Ascending aorta (tissue), 2 donors: ENCODE measurements around the gene CDAN1. TPM values are rescaled to one million over a fixed set of nuclear protein-coding genes. Genes with fewer than 3 reads are reported as not detected.

Source experiments
- DNase-seq, 2 donors: peaks; one replicate each; pipeline ENCODE4 v3.0.0-alpha.2; 2019; ENCODE audit warnings: low spot score in 2 of 2
- H3K27ac ChIP-seq, 2 donors: fragments of 200-600 bp; sonication (generic); one replicate each; pipeline ENCODE4 v1.5.1; 2016 to 2017; ENCODE audit warnings: mild to moderate bottlenecking in 1 of 2
- H3K27me3 ChIP-seq: fragments of 200-600 bp; sonication (generic); one replicate; pipeline ENCODE4 v1.5.1; 2017
- H3K36me3 ChIP-seq, 2 donors: fragments of 200-600 bp; sonication (generic); one replicate each; pipeline ENCODE4 v1.5.1; 2016
- H3K4me1 ChIP-seq, 2 donors: fragments of 200-600 bp; sonication (generic); one replicate each; pipeline ENCODE4 v1.5.1; 2016 to 2017; ENCODE audit warnings: mild to moderate bottlenecking in 1 of 2
- H3K4me3 ChIP-seq, 2 donors: fragments of 200-600 bp; sonication (generic); one replicate each; pipeline ENCODE4 v1.5.1; 2016 to 2017; ENCODE audit warnings: mild to moderate bottlenecking in 1 of 2
- H3K9me3 ChIP-seq, 2 donors: fragments of 200-600 bp; sonication (generic); one replicate each; pipeline ENCODE4 v1.5.1; 2016
- CTCF ChIP-seq, 3 experiments: fragments of 200-600 bp in 2 of 3; fragments of 450-650 bp in 1 of 3; sonication (generic) in 2 of 3; IDR thresholded peaks; one replicate each; pipeline ENCODE4 v1.5.1; 2016 to 2019; ENCODE audit warnings: antibody characterized with exemption in 3 of 3, mild to moderate bottlenecking in 1 of 3, moderate library complexity in 1 of 3
- intact Hi-C: fragments of 100-400 bp; cut with DNase I; formaldehyde crosslinking; loops from one replicate; pipeline ENCODE4 v1.15.1; 2023
- total RNA-seq: library from RNA; depleted of rRNA; stranded (reverse); fragments of >200 nt; gene quantifications from one replicate; pipeline ENCODE4 v1.1.0, GENCODE V29; 2016

The CDAN1 gene
- total RNA-seq, 1 donor from 2014 or later: 16.2 TPM

- H3K4me1 ChIP-seq: no peaks in the 10 kb centered on the region
- H3K4me3 ChIP-seq: no peak overlapping the region
- H3K27ac ChIP-seq: no peak overlapping the region
- peaks cover 0 to 8% of the 10 kb centered on the region in 2 donors for H3K9me3 ChIP-seq
- TF ChIP-seq CTCF (IDR thresholded peaks at IDR 0.05): no peak
- no peak for DNase-seq
- H3K27me3 ChIP-seq: no peaks in the 10 kb centered on the region
- H3K36me3 ChIP-seq: peaks cover 25 to 36% of the 10 kb centered on the region in 2 donors
- intact Hi-C loops: no loop called here
Measured at GRCh38 chr15:42750306-42750705, 13.4 kb upstream of the CDAN1 start.

GRCh38 chr15:42749266-42749665 lies 12.3 kb upstream of the CDAN1 start:
- Histone ChIP-seq H3K4me3 (no peak overlapping the region), H3K36me3 (peaks cover 26 to 40% of the 10 kb centered on the region in 2 donors), H3K4me1 (no peaks in the 10 kb centered on the region), H3K27me3 (no peaks in the 10 kb centered on the region), H3K9me3 (peaks cover 0 to 8% of the 10 kb centered on the region in 2 donors), H3K27ac (no peak overlapping the region)
- no peak for TF ChIP-seq CTCF (IDR thresholded peaks at IDR 0.05)
- DNase-seq: no peak
- intact Hi-C loops: no loop called here

- no peak for DNase-seq
- Histone ChIP-seq H3K36me3 (peaks cover 13 to 16% of the 10 kb centered on the region in 2 donors), H3K9me3 (no peaks in the 10 kb centered on the region), H3K27me3 (no peaks in the 10 kb centered on the region), H3K4me3 (no peak overlapping the region), H3K4me1 (no peaks in the 10 kb centered on the region), H3K27ac (no peak overlapping the region)
- intact Hi-C loops: no loop called here
- TF ChIP-seq CTCF (IDR thresholded peaks at IDR 0.05): no peak
Measured at GRCh38 chr15:42744195-42744594, 7.3 kb upstream of the CDAN1 start.

GRCh38 chr15:42742149-42742548 lies 5.2 kb upstream of the CDAN1 start:
- no peak for TF ChIP-seq CTCF (IDR thresholded peaks at IDR 0.05)
- intact Hi-C loops: no loop called here
- Histone ChIP-seq H3K36me3 (peaks cover 13 to 16% of the 10 kb centered on the region in 2 donors), H3K4me1 (peaks cover 0 to 7% of the 10 kb centered on the region in 2 donors), H3K4me3 (no peak overlapping the region), H3K27ac (no peak overlapping the region), H3K9me3 (no peaks in the 10 kb centered on the region), H3K27me3 (no peaks in the 10 kb centered on the region)
- no peak for DNase-seq

GRCh38 chr15:42741710-42742109 lies 4.8 kb upstream of the CDAN1 start:
- no peaks in the 10 kb centered on the region for H3K27me3 ChIP-seq
- H3K36me3 ChIP-seq: peaks cover 13 to 16% of the 10 kb centered on the region in 2 donors
- intact Hi-C loops: no loop called here
- DNase-seq: no peak
- H3K9me3 ChIP-seq: no peaks in the 10 kb centered on the region
- H3K4me1 ChIP-seq: peaks cover 0 to 7% of the 10 kb centered on the region in 2 donors
- H3K27ac ChIP-seq: no peak overlapping the region
- no peak overlapping the region for H3K4me3 ChIP-seq
- TF ChIP-seq CTCF (IDR thresholded peaks at IDR 0.05): no peak
